NCI-H2029 (cell line): ENCODE measurements around the gene ATP6V1G2.
"Not testable (repeated sequence)": the region's sequence is repeated elsewhere in the genome, so short reads cannot be mapped to it uniquely, and the experiment has no call there.

Experiments
- DNase-seq: peaks from one replicate; lab custom pipeline; 2025; lab: John Stamatoyannopoulos, UW

ATP6V1G2 gene

GRCh38 chr6:31546339-31546957, at the start of gene ATP6V1G2:
Gene ATP6V1G2 (minus strand): TSS chr6:31546608. CDS start chr6:31546559, 49 bp downstream.
- peak; percentile 94 for DNase-seq

- no peak for DNase-seq
These were observed 46.0 kb upstream of the ATP6V1G2 start for GRCh38 chr6:31592396-31592771.

- not testable (repeated sequence) for DNase-seq
These were observed 44.3 kb upstream of the ATP6V1G2 start for GRCh38 chr6:31590691-31591090.

GRCh38 chr6:31588871-31589650, 42.7 kb upstream of the ATP6V1G2 start:
- no peak for DNase-seq

- DNase-seq, result no peak
These were observed 41.7 kb upstream of the ATP6V1G2 start for GRCh38 chr6:31587791-31588777.

GRCh38 chr6:31586599-31587281, 40.3 kb upstream of the ATP6V1G2 start:
- DNase-seq, result no peak

GRCh38 chr6:31586008-31586407, 39.6 kb upstream of the ATP6V1G2 start, which contains the start of gene LST1:
Gene LST1 (plus strand): TSS chr6:31586277. CDS start chr6:31587300, 1,023 bp downstream.
- DNase-seq, result no peak

GRCh38 chr6:31585491-31585890, 39.1 kb upstream of the ATP6V1G2 start:
- DNase-seq, result no peak

- DNase-seq, result no peak
These were observed 35.8 kb upstream of the ATP6V1G2 start, which contains the start of gene LTB for GRCh38 chr6:31582230-31582643. Gene LTB (minus strand): TSS chr6:31582424. CDS start chr6:31582417, 7 bp downstream.

GRCh38 chr6:31581434-31582229, 35.2 kb upstream of the ATP6V1G2 start:
- no peak for DNase-seq

- DNase-seq, result peak; percentile 46
These were observed 34.5 kb upstream of the ATP6V1G2 start for GRCh38 chr6:31580807-31581433.

GRCh38 chr6:31580438-31580740, 34.0 kb upstream of the ATP6V1G2 start:
- DNase-seq, result no peak

GRCh38 chr6:31579546-31580437, 33.4 kb upstream of the ATP6V1G2 start:
- no peak for DNase-seq

- DNase-seq, result no peak
These were observed 32.7 kb upstream of the ATP6V1G2 start for GRCh38 chr6:31579119-31579505.

GRCh38 chr6:31578184-31579118, 32.0 kb upstream of the ATP6V1G2 start:
- no peak for DNase-seq

GRCh38 chr6:31577579-31577966, 31.2 kb upstream of the ATP6V1G2 start:
- no peak for DNase-seq

GRCh38 chr6:31576897-31577578, 30.6 kb upstream of the ATP6V1G2 start:
- no peak for DNase-seq
